SK-N-MC (cell line): ENCODE results near the gene NOP58.
"Not testable (repeated sequence)": the region's sequence is repeated elsewhere in the genome, so short reads cannot be mapped to it uniquely, and the experiment has no call there.

ENCODE experiments used
- DNase-seq: peaks from one replicate; pipeline ENCODE4 v3.0.0-alpha.2; 2011; ENCODE audit warnings: low read depth, low spot score
- H3K27ac ChIP-seq: fragments of 200-600 bp; sonication (generic); 2 replicates; pipeline ENCODE4 v1.5.1; 2016; ENCODE audit warnings: mixed run types
- H3K36me3 ChIP-seq: fragments of 200-600 bp; sonication (generic); 2 replicates; pipeline ENCODE4 v1.6.1; 2017; ENCODE audit warnings: antibody characterized with exemption, low read length, mixed read lengths; ENCODE audit not compliant: insufficient read depth
- H3K4me3 ChIP-seq: fragments of 200-600 bp; sonication (generic); 2 replicates; pipeline ENCODE4 v1.5.1; 2016
- H3K9ac ChIP-seq: fragments of 200-600 bp; sonication (generic); 2 replicates; pipeline ENCODE4 v1.8.0; 2017; ENCODE audit warnings: mixed run types, mixed read lengths; ENCODE audit not compliant: insufficient read length
- H3K9me3 ChIP-seq: fragments of 200-600 bp; sonication (generic); 2 replicates; pipeline ENCODE4 v1.6.1; 2017; ENCODE audit warnings: low read depth, mild to moderate bottlenecking, antibody characterized with exemption, low read length, moderate library complexity, mixed read lengths
- EZH2 ChIP-seq: fragments of 200-600 bp; sonication (generic); IDR thresholded peaks from one replicate; pipeline ENCODE4 v1.6.1; 2017; ENCODE audit warnings: antibody characterized with exemption
- FOXP2 ChIP-seq: optimal IDR thresholded peaks from 2 replicates; pipeline ENCODE3; 2011; ENCODE audit warnings: mild to moderate bottlenecking, moderate library complexity; ENCODE audit not compliant: insufficient read depth; ENCODE audit errors: extremely low read length, control extremely low read depth
- POLR2AphosphoS5 ChIP-seq: IDR thresholded peaks from 2 replicates; pipeline ENCODE4 v1.6.1; 2012; ENCODE audit warnings: mild to moderate bottlenecking, low read depth, low read length, borderline replicate concordance

NOP58 gene

GRCh38 chr2:202265467-202266277 lies at the start of gene NOP58:
Gene NOP58 (plus strand): TSS chr2:202265763. CDS start chr2:202265942, 179 bp downstream.
- H3K4me3 ChIP-seq = peak within 1 kb of the TSS; percentile 93
- peak; percentile 86 for DNase-seq
- H3K9ac ChIP-seq = peak within 1 kb of the TSS; percentile 100
- H3K36me3 ChIP-seq = peaks cover 15% of the 10 kb centered on the region
- no peaks in the 10 kb centered on the region for H3K9me3 ChIP-seq
- TF ChIP-seq POLR2AphosphoS5 = peak; percentile 99
- TF ChIP-seq FOXP2 = peak; percentile 33
- TF ChIP-seq EZH2 = no peak
- peak within 1 kb of the TSS; percentile 99 for H3K27ac ChIP-seq

GRCh38 chr2:202221873-202222272 lies 43.7 kb upstream of the NOP58 start:
- Histone ChIP-seq H3K9ac (no peak overlapping the region), H3K9me3 (no peaks in the 10 kb centered on the region), H3K36me3 (peaks cover 58% of the 10 kb centered on the region), H3K27ac (peak overlapping the region; percentile 52; the same call in 1 of the 2 replicates), H3K4me3 (no peak overlapping the region)
- no peak for TF ChIP-seq POLR2AphosphoS5
- no peak for TF ChIP-seq EZH2
- TF ChIP-seq FOXP2 = no peak
- DNase-seq = no peak

- H3K4me3 ChIP-seq = peak overlapping the region; percentile 93
- no peaks in the 10 kb centered on the region for H3K9me3 ChIP-seq
- TF ChIP-seq EZH2 = no peak
- TF ChIP-seq FOXP2 = no peak
- no peak for TF ChIP-seq POLR2AphosphoS5
- H3K9ac ChIP-seq = peak overlapping the region; percentile 96
- DNase-seq = no peak
- peaks cover 10% of the 10 kb centered on the region for H3K36me3 ChIP-seq
- H3K27ac ChIP-seq = peak overlapping the region; percentile 66; the same call in 1 of the 2 replicates
These were observed 27.8 kb upstream of the NOP58 start for GRCh38 chr2:202237787-202238233.

GRCh38 chr2:202238234-202239197 lies 27.0 kb upstream of the NOP58 start, which contains the start of gene SUMO1:
Gene SUMO1 (minus strand): TSS chr2:202238597. CDS start chr2:202238451, 146 bp downstream.
- peak within 1 kb of the TSS; percentile 66 for H3K27ac ChIP-seq
- peak; percentile 68 for DNase-seq
- no peaks in the 10 kb centered on the region for H3K9me3 ChIP-seq
- H3K9ac ChIP-seq = peak within 1 kb of the TSS; percentile 96
- no peak for TF ChIP-seq FOXP2
- peak; percentile 93 for TF ChIP-seq POLR2AphosphoS5
- TF ChIP-seq EZH2 = no peak
- peak within 1 kb of the TSS; percentile 93 for H3K4me3 ChIP-seq
- H3K36me3 ChIP-seq = peaks cover 3% of the 10 kb centered on the region

- H3K4me3 ChIP-seq, H3K9ac ChIP-seq, H3K27ac ChIP-seq, H3K9me3 ChIP-seq, H3K36me3 ChIP-seq, DNase-seq: not testable (repeated sequence)
These were observed 17.9 kb upstream of the NOP58 start for GRCh38 chr2:202247710-202248109.

- no peak overlapping the region for H3K4me3 ChIP-seq
- no peak overlapping the region for H3K9ac ChIP-seq
These were observed 15.9 kb upstream of the NOP58 start for GRCh38 chr2:202249521-202250253.

GRCh38 chr2:202251494-202251893 lies 14.1 kb upstream of the NOP58 start:
- no peak overlapping the region for H3K9ac ChIP-seq
- H3K4me3 ChIP-seq = no peak overlapping the region
- no peak overlapping the region for H3K27ac ChIP-seq
- no peaks in the 10 kb centered on the region for H3K9me3 ChIP-seq
- TF ChIP-seq EZH2 = no peak
- TF ChIP-seq POLR2AphosphoS5 = no peak
- no peak for TF ChIP-seq FOXP2
- H3K36me3 ChIP-seq = no peaks in the 10 kb centered on the region
- no peak for DNase-seq

More at GRCh38 chr2:202249521-202250253, 15.9 kb upstream of the NOP58 start:
- no peak overlapping the region for H3K27ac ChIP-seq
- no peak for DNase-seq
- no peaks in the 10 kb centered on the region for H3K9me3 ChIP-seq
- TF ChIP-seq EZH2 (no peak), FOXP2 (no peak), POLR2AphosphoS5 (no peak)
- H3K36me3 ChIP-seq = no peaks in the 10 kb centered on the region
